SK-N-SH (cell line): Measurements from ENCODE around the gene OPCML. TPM values are rescaled to one million over a fixed set of nuclear protein-coding genes. Genes with fewer than 3 reads are reported as not detected.

Source experiments
- CTCF ChIA-PET: fragments of 300-600, 350-600 bp; formaldehyde crosslinking; extraction: SDS; loops from one replicate; lab custom pipeline; 2021; lab: Yijun Ruan, JAX
- POLR2A ChIA-PET: fragments of 350-600 bp; sonication (Branson Sonifier 250); formaldehyde crosslinking; extraction: SDS; loops from one replicate; lab custom pipeline; 2020; ENCODE audit warnings: antibody characterized with exemption, inconsistent platforms; lab: Yijun Ruan, JAX
- DNase-seq: peaks from one replicate; pipeline ENCODE4 v3.0.0; 2012
- H2AFZ ChIP-seq: fragments of 200-600 bp; sonication (generic); 2 replicates; pipeline ENCODE4 v1.8.1; 2016; ENCODE audit warnings: antibody characterized with exemption, mild to moderate bottlenecking, low read depth
- H3F3A ChIP-seq: fragments of 200-600 bp; sonication (generic); replicated peaks from 2 replicates; pipeline ENCODE3; 2016; ENCODE audit warnings: antibody characterized with exemption, mild to moderate bottlenecking; ENCODE audit not compliant: insufficient read depth
- H3K27ac ChIP-seq, 2 experiments: fragments of 200-500 bp in 1 of 2; fragments of 200-600 bp in 1 of 2; sonication (Bioruptor generic) in 1 of 2; sonication (generic), shearing (Covaris generic) in 1 of 2; 2 replicates each; pipeline versions ENCODE4 v1.5.1 to v1.6.1; 2014 to 2016; ENCODE audit warnings: low read depth in 2 of 2, inconsistent platforms in 1 of 2, low read length in 1 of 2, mild to moderate bottlenecking in 1 of 2, mixed read lengths in 1 of 2
- H3K27me3 ChIP-seq: fragments of 200-600 bp; sonication (generic), shearing (Covaris generic); 2 replicates; pipeline ENCODE4 v1.6.1; 2016; ENCODE audit warnings: mixed run types; ENCODE audit not compliant: insufficient read depth
- H3K36me3 ChIP-seq, 2 experiments: fragments of 200-500 bp in 1 of 2; fragments of 200-600 bp in 1 of 2; sonication (Bioruptor generic) in 1 of 2; sonication (generic) in 1 of 2; replicated peaks in 1 of 2; 2 replicates each; pipeline versions ENCODE3 to v1.5.1; 2014 to 2016; ENCODE audit warnings: low read length in 1 of 2, mild to moderate bottlenecking in 1 of 2; ENCODE audit not compliant: insufficient read depth in 2 of 2, control insufficient read depth in 1 of 2
- H3K4me1 ChIP-seq, 2 experiments: fragments of 200-500 bp in 1 of 2; fragments of 200-600 bp in 1 of 2; sonication (Bioruptor generic) in 1 of 2; sonication (generic), shearing (Covaris generic) in 1 of 2; 2 replicates each; pipeline versions ENCODE4 v1.5.1 to v1.6.1; 2014 to 2016; ENCODE audit warnings: low read depth in 1 of 2, low read length in 1 of 2, mixed run types in 1 of 2; ENCODE audit not compliant: insufficient read depth in 2 of 2, control insufficient read depth in 1 of 2
- H3K4me2 ChIP-seq: fragments of 200-600 bp; sonication (generic), shearing (Covaris generic); 2 replicates; pipeline ENCODE4 v1.6.1; 2017; ENCODE audit warnings: mixed run types
- H3K4me3 ChIP-seq, 2 experiments: fragments of 200-500 bp in 1 of 2; fragments of 200-600 bp in 1 of 2; sonication (Bioruptor generic) in 1 of 2; sonication (generic), shearing (Covaris generic) in 1 of 2; 2 replicates each; pipeline versions ENCODE4 v1.5.1 to v1.8.1; 2014 to 2016; ENCODE audit warnings: low read depth in 2 of 2, inconsistent platforms in 1 of 2, low read length in 1 of 2, mild to moderate bottlenecking in 1 of 2, mixed read lengths in 1 of 2, moderate library complexity in 1 of 2
- H3K79me2 ChIP-seq: fragments of 200-600 bp; sonication (generic); 2 replicates; pipeline ENCODE4 v1.8.1; 2017; ENCODE audit warnings: mild to moderate bottlenecking; ENCODE audit not compliant: insufficient read depth
- H3K9ac ChIP-seq: fragments of 200-600 bp; sonication (generic); 2 replicates; pipeline ENCODE4 v1.6.1; 2017; ENCODE audit warnings: mixed run types
- H3K9me2 ChIP-seq: fragments of 200-600 bp; sonication (generic); 2 replicates; pipeline ENCODE4 v1.6.1; 2017; ENCODE audit warnings: mixed run types
- H3K9me3 ChIP-seq: fragments of 200-600 bp; sonication (generic); 2 replicates; pipeline ENCODE4 v1.6.1; 2017; ENCODE audit warnings: mixed run types, mild to moderate bottlenecking, moderate library complexity
- H4K20me1 ChIP-seq: fragments of 200-600 bp; sonication (generic); 2 replicates; pipeline ENCODE4 v1.6.1; 2017; ENCODE audit warnings: mild to moderate bottlenecking, mixed run types; ENCODE audit not compliant: insufficient read depth
- EP300 ChIP-seq, 2 experiments: IDR thresholded peaks; 2 replicates each; pipeline versions ENCODE4 v1.4.0 to v1.6.1; 2012; ENCODE audit warnings: borderline replicate concordance in 1 of 2, low read depth in 1 of 2, low read length in 1 of 2
- EZH2phosphoT487 ChIP-seq: fragments of 200-600 bp; sonication (generic); IDR thresholded peaks from 2 replicates; pipeline ENCODE4 v1.6.1; 2017; ENCODE audit warnings: low read depth, mixed run types, mild to moderate bottlenecking, antibody characterized with exemption, moderate library complexity, borderline replicate concordance
- FOSL2 ChIP-seq: IDR thresholded peaks from 2 replicates; pipeline ENCODE4 v1.4.0; 2012; ENCODE audit warnings: low read depth, mild to moderate bottlenecking, moderate library complexity, borderline replicate concordance
- FOXJ3 ChIP-seq: sonication (generic); formaldehyde crosslinking; IDR thresholded peaks from 2 replicates; pipeline ENCODE4 v1.5.1; 2020; ENCODE audit warnings: mild to moderate bottlenecking, missing genetic modification reagents
- GABPA ChIP-seq: IDR thresholded peaks from 2 replicates; pipeline ENCODE4 v1.4.0; 2012; ENCODE audit warnings: low read depth, mild to moderate bottlenecking
- GATA2 ChIP-seq: sonication (generic); formaldehyde crosslinking; IDR thresholded peaks from 2 replicates; pipeline ENCODE4 v1.5.0; 2020; ENCODE audit warnings: mild to moderate bottlenecking, missing genetic modification reagents
- JUND ChIP-seq: IDR thresholded peaks from 2 replicates; pipeline ENCODE4 v1.4.0; 2012
- MXI1 ChIP-seq: IDR thresholded peaks from 2 replicates; pipeline ENCODE4 v1.6.1; 2012; ENCODE audit warnings: mild to moderate bottlenecking, low read depth, low read length, improper control_type of control experiment
- NFIC ChIP-seq: IDR thresholded peaks from 2 replicates; pipeline ENCODE4 v1.4.0; 2012; ENCODE audit warnings: borderline replicate concordance
- POLR2AphosphoS5 ChIP-seq: IDR thresholded peaks from 2 replicates; pipeline ENCODE4 v1.6.1; 2012; ENCODE audit warnings: low read depth, low read length
- RAD21 ChIP-seq: IDR thresholded peaks from 2 replicates; pipeline ENCODE4 v1.6.1; 2012; ENCODE audit warnings: mild to moderate bottlenecking, low read length
- RCOR1 ChIP-seq: fragments of 150-350 bp; IDR thresholded peaks from 2 replicates; pipeline ENCODE4 v1.6.1; 2017; ENCODE audit warnings: antibody characterized with exemption, low read length
- RFX5 ChIP-seq: IDR thresholded peaks from 2 replicates; pipeline ENCODE4 v1.6.1; 2012; ENCODE audit warnings: mild to moderate bottlenecking, improper control_type of control experiment, low read length
- RXRA ChIP-seq: IDR thresholded peaks from 2 replicates; pipeline ENCODE4 v1.4.0; 2012; ENCODE audit warnings: low read depth, mild to moderate bottlenecking, borderline replicate concordance
- SIN3A ChIP-seq: IDR thresholded peaks from 2 replicates; pipeline ENCODE4 v1.6.1; 2012; ENCODE audit warnings: low read depth, mild to moderate bottlenecking, low read length, moderate library complexity, borderline replicate concordance
- SMC3 ChIP-seq: IDR thresholded peaks from 2 replicates; pipeline ENCODE4 v1.6.1; 2012; ENCODE audit warnings: low read depth, low read length, improper control_type of control experiment
- TCF12 ChIP-seq: IDR thresholded peaks from 2 replicates; pipeline ENCODE4 v1.4.0; 2012
- YY1 ChIP-seq: IDR thresholded peaks from 2 replicates; pipeline ENCODE4 v1.4.0; 2012; ENCODE audit warnings: low read depth, mild to moderate bottlenecking
- WGBS: methylation state at CpG from one replicate; pipeline ENCODE4 v1.1.6; 2017; ENCODE audit warnings: low lambda C conversion rate; 5-methylcytosine and 5-hydroxymethylcytosine counted together
- polyA plus RNA-seq, 3 experiments: library from polyadenylated mRNA; depleted of rRNA; stranded (reverse); fragments of >200 nt; gene quantifications; 2 replicates each; pipeline ENCODE4 v1.2.3, GENCODE V29; 2012
- TF ChIP-seq, protein P1 (sequence below): fragments of 150-350 bp; IDR thresholded peaks from 2 replicates; pipeline ENCODE4 v1.6.1; 2016; ENCODE audit warnings: mild to moderate bottlenecking, low read depth, low read length
- TF ChIP-seq, protein P2 (sequence below): IDR thresholded peaks from 2 replicates; pipeline ENCODE4 v1.4.0; 2012; ENCODE audit warnings: low read depth
- TF ChIP-seq, protein P3 (sequence below): fragments of 200-600 bp; sonication (generic); IDR thresholded peaks from 2 replicates; pipeline ENCODE4 v1.6.1; 2017; ENCODE audit warnings: antibody characterized with exemption, mild to moderate bottlenecking, moderate library complexity
- TF ChIP-seq, protein P4 (sequence below): fragments of 150-350 bp; IDR thresholded peaks from 2 replicates; pipeline ENCODE4 v1.6.1; 2017; ENCODE audit warnings: antibody characterized with exemption, low read length, low read depth, borderline replicate concordance

The OPCML gene
- polyA plus RNA-seq, 1 of the 3 experiments (the other 2 are of a cell fraction): not detected

DNA sequence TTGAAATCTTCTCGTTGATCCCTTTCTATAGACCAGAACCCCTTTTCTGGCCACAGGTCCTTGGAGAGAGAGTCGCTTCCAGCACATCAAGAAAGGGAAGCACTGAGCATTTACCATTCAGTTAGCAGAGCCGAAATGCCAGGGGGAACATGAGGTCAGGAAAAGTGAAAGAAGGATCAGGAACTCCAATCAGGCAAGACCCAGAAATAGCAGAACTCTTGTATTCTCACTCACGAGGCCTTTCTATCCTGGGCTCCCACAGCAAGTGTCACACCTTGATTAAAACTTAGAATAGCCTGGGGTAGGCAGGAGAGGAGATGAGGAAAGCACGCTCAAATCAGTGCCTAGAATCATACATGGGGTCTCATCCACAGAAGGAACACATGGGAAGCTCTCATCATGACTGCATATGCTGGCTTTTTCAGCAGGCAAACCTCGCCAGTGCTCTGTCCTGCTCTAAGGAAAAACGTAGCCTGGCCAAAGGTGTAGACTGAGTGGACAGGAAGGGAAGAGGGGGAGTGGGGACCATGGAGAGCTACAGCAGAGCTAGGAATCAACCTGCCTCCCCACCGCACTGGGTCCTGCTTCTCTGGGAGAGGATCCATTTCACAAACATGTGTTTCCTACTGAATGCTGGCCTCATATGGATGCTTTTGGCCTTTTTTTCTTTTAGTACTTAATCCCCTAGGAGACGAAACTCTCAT, 40.5 kb downstream of the OPCML start (continued):
- TF ChIP-seq, protein P1, sequence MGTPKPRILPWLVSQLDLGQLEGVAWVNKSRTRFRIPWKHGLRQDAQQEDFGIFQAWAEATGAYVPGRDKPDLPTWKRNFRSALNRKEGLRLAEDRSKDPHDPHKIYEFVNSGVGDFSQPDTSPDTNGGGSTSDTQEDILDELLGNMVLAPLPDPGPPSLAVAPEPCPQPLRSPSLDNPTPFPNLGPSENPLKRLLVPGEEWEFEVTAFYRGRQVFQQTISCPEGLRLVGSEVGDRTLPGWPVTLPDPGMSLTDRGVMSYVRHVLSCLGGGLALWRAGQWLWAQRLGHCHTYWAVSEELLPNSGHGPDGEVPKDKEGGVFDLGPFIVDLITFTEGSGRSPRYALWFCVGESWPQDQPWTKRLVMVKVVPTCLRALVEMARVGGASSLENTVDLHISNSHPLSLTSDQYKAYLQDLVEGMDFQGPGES: no peak
- TF ChIP-seq RCOR1 (no peak), FOSL2 (no peak)
- TF ChIP-seq, protein P2, sequence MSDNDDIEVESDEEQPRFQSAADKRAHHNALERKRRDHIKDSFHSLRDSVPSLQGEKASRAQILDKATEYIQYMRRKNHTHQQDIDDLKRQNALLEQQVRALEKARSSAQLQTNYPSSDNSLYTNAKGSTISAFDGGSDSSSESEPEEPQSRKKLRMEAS: no peak

DNA sequence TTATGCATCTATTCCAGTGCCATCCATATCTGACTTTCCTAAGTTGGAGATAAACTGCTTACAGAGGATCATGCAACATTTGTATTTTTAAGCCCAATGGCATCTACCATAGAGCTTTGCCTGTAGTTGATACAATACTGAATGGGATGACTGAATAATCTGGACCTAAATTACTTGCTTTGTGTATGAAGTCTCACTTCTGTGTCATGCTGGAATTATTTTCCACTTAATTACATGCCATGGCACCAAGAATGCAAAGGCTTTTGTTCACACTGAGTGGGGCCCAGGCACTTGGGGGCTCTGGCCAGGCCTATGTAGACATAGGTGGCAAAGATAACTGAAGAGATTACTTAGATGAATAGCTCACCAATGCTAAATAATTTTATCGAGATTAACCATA, 51.6 kb downstream of the OPCML start:
- H3K4me2 ChIP-seq: no peak overlapping the region
- no peaks in the 10 kb centered on the region for H3F3A ChIP-seq
- no peak for DNase-seq
- WGBS: 4% methylated on average over 1 of the region's 1 CpG
- H2AFZ ChIP-seq: no peak overlapping the region
- no peak overlapping the region for H3K9ac ChIP-seq
- no peaks in the 10 kb centered on the region for H3K36me3 ChIP-seq
- H3K9me3 ChIP-seq: no peaks in the 10 kb centered on the region
- POLR2A ChIA-PET: no interaction called here
- H3K4me3 ChIP-seq: no peak overlapping the region
- no peaks in the 10 kb centered on the region for H4K20me1 ChIP-seq
- no peak overlapping the region for H3K27ac ChIP-seq
- TF ChIP-seq, protein P3, sequence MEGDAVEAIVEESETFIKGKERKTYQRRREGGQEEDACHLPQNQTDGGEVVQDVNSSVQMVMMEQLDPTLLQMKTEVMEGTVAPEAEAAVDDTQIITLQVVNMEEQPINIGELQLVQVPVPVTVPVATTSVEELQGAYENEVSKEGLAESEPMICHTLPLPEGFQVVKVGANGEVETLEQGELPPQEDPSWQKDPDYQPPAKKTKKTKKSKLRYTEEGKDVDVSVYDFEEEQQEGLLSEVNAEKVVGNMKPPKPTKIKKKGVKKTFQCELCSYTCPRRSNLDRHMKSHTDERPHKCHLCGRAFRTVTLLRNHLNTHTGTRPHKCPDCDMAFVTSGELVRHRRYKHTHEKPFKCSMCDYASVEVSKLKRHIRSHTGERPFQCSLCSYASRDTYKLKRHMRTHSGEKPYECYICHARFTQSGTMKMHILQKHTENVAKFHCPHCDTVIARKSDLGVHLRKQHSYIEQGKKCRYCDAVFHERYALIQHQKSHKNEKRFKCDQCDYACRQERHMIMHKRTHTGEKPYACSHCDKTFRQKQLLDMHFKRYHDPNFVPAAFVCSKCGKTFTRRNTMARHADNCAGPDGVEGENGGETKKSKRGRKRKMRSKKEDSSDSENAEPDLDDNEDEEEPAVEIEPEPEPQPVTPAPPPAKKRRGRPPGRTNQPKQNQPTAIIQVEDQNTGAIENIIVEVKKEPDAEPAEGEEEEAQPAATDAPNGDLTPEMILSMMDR: no peak
- no peak for TF ChIP-seq TCF12
- no peak for TF ChIP-seq GATA2
- TF ChIP-seq RXRA: no peak
- TF ChIP-seq NFIC: no peak
- TF ChIP-seq SIN3A: no peak
- TF ChIP-seq POLR2AphosphoS5: no peak
- TF ChIP-seq, all 33 proteins: peak for 0
- Histone ChIP-seq H3K27me3 (no peaks in the 10 kb centered on the region), H3K9me2 (no peaks in the 10 kb centered on the region), H3K79me2 (no peaks in the 10 kb centered on the region), H3K4me1 (no peaks in the 10 kb centered on the region)
- CTCF ChIA-PET: no interaction called here

DNA sequence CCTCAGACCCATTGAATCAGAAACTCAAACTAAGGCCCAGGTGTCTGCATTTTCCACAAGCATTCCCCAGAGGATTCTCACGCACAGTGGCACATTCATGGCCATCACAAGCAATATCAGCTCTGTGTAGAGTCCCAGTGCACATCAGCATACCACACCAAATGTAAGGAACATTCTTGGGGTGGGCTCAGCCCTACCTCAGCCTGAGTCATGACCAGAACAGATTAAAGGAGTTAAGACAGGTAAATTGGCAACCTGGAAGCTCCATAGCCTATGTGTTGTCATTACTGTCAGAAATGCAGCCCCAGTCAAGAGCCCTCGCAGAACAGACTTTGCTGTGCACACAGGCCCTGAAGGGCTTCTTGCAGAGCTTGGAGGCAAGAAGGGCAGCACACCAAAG, 53.1 kb downstream of the OPCML start:
- 0% methylated on average over 1 of the region's 2 CpGs for WGBS
- Histone ChIP-seq H3K79me2 (no peaks in the 10 kb centered on the region), H3K9me3 (no peaks in the 10 kb centered on the region), H3K4me1 (no peaks in the 10 kb centered on the region), H3K4me3 (no peak overlapping the region), H2AFZ (no peak overlapping the region), H3K36me3 (no peaks in the 10 kb centered on the region), H3K27me3 (no peaks in the 10 kb centered on the region), H3F3A (no peaks in the 10 kb centered on the region), H3K9me2 (no peaks in the 10 kb centered on the region), H3K4me2 (no peak overlapping the region), H4K20me1 (no peaks in the 10 kb centered on the region), H3K27ac (no peak overlapping the region), H3K9ac (no peak overlapping the region)
- no peak for DNase-seq
- POLR2A ChIA-PET: no interaction called here
- CTCF ChIA-PET: no interaction called here
- TF ChIP-seq, protein P2: no peak
- TF ChIP-seq NFIC (no peak), MXI1 (no peak), JUND (no peak), EZH2phosphoT487 (no peak), GABPA (no peak), FOXJ3 (CRISPR knock-in tag) (no peak), EP300 (IDR thresholded peaks at IDR 0.05; ENCODE audit: borderline replicate concordance in 1 of 2, low read depth in 1 of 2, low read length in 1 of 2) (no peak), SMC3 (no peak), RAD21 (no peak), YY1 (no peak), RCOR1 (no peak), RFX5 (no peak)
- TF ChIP-seq, protein P1: no peak
- TF ChIP-seq, protein P4, sequence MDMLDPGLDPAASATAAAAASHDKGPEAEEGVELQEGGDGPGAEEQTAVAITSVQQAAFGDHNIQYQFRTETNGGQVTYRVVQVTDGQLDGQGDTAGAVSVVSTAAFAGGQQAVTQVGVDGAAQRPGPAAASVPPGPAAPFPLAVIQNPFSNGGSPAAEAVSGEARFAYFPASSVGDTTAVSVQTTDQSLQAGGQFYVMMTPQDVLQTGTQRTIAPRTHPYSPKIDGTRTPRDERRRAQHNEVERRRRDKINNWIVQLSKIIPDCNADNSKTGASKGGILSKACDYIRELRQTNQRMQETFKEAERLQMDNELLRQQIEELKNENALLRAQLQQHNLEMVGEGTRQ: no peak
